Omental fat pad (tissue), 4 donors: ENCODE data around the gene PSMB11. TPM values are rescaled to one million over a fixed set of nuclear protein-coding genes. Genes with fewer than 3 reads are reported as not detected.

Source experiments
- ATAC-seq: fragments of 150-250 bp; one replicate; pipeline ENCODE4 v1.9.1; 2016; ENCODE audit warnings: mild to moderate bottlenecking, moderate library complexity; ENCODE audit not compliant: low FRiP score
- DNase-seq: peaks from one replicate; pipeline ENCODE4 v3.0.0-alpha.2; 2019; ENCODE audit warnings: low spot score
- total RNA-seq, 4 donors: library from RNA; depleted of rRNA; stranded (reverse); fragments of >200 nt; gene quantifications; one replicate each; pipeline ENCODE4 v1.1.0, GENCODE V29; 2016
- TF ChIP-seq, protein P1 (sequence below), 3 donors: fragments of 450-650 bp; IDR thresholded peaks; one replicate each; pipeline ENCODE4 v1.5.1; 2016 to 2017; ENCODE audit warnings: antibody characterized with exemption in 3 of 3, mild to moderate bottlenecking in 3 of 3, moderate library complexity in 2 of 3

The PSMB11 gene
- total RNA-seq, 4 donors from 2014 or later = not detected

GRCh38 chr14:23077962-23078361, 36.0 kb downstream of the PSMB11 start:
- TF ChIP-seq, protein P1, sequence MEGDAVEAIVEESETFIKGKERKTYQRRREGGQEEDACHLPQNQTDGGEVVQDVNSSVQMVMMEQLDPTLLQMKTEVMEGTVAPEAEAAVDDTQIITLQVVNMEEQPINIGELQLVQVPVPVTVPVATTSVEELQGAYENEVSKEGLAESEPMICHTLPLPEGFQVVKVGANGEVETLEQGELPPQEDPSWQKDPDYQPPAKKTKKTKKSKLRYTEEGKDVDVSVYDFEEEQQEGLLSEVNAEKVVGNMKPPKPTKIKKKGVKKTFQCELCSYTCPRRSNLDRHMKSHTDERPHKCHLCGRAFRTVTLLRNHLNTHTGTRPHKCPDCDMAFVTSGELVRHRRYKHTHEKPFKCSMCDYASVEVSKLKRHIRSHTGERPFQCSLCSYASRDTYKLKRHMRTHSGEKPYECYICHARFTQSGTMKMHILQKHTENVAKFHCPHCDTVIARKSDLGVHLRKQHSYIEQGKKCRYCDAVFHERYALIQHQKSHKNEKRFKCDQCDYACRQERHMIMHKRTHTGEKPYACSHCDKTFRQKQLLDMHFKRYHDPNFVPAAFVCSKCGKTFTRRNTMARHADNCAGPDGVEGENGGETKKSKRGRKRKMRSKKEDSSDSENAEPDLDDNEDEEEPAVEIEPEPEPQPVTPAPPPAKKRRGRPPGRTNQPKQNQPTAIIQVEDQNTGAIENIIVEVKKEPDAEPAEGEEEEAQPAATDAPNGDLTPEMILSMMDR (IDR thresholded peaks at IDR 0.05) = no peak
- no peak for DNase-seq
- no peak for ATAC-seq

DNA sequence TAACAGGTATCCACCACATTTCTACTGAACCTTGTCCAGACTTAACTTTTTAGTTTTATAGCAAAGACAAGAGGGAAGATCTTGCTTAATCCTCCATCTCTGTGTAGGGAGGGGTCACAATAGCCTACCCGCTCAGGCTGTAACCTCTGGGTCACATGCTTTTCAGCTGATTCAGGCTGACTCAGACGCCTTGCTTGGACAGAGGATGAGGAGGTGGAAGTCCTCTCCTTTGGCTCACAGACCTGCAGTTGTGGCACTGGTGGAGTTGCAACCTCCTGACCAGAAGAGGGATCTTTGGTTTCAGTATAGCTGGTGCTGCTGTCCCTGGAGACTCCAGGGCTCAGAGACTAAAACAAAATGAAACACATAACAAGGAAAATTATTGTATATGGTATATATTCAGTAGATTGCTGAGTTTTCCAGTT, 36.7 kb downstream of the PSMB11 start:
- TF ChIP-seq, protein P1 (IDR thresholded peaks at IDR 0.05) = no peak
- peak; percentile 99 for ATAC-seq
- peak; percentile 82 for DNase-seq

- TF ChIP-seq, protein P1 (IDR thresholded peaks at IDR 0.05) = no peak
- peak; percentile 20 for ATAC-seq
- DNase-seq = no peak
Observed at GRCh38 chr14:23079716-23080115, 37.7 kb downstream of the PSMB11 start.

DNA sequence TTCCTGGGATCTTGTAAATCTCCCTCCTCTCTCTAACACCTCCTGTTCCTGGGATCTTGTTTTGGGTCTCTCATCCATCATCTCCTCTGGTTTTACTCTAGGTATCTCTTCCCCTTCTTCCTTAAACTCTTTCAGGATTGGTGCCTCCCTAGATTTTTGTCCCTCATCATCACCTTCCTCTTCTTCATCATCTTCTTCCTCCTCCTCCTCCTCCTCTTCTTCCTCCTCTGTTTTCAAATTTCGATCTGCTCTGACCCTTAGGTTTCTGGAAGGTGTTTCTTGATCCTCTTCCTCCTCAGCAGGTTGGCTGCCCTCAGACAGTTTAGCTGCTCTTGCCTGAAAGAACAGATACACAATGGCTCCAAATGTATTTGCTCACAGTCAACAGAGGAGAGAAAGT, 38.5 kb downstream of the PSMB11 start:
- TF ChIP-seq, protein P1 (IDR thresholded peaks at IDR 0.05) = no peak
- no peak for ATAC-seq
- no peak for DNase-seq

GRCh38 chr14:23085458-23085857, 43.4 kb downstream of the PSMB11 start:
- no peak for DNase-seq
- ATAC-seq = peak; percentile 44
- TF ChIP-seq, protein P1 (IDR thresholded peaks at IDR 0.05) = no peak

DNA sequence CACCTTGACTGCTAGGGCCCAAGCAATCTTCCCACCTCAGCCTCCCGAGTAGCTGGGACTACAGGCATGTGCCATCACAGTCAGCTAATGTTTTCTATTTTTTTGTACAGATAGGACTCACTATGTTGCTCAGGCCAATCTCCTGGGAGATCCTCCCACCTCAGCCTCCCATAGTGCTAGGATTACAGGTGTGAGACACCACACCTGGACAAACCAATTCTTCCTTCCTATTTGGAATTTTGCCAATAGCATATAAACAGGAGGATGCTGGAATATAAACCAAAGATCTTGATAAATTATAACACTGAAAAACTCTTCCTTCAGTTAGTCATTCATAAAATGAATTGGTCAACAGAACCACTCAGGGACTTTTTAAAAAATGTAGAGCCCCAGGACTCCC, 44.6 kb downstream of the PSMB11 start:
- DNase-seq (no peak), ATAC-seq (no peak)
- TF ChIP-seq, protein P1 (IDR thresholded peaks at IDR 0.05) = no peak

GRCh38 chr14:23089498-23090253, 47.7 kb downstream of the PSMB11 start:
- ATAC-seq = no peak
- DNase-seq = no peak
- TF ChIP-seq, protein P1 (IDR thresholded peaks at IDR 0.05) = no peak
